ENCODE results near the gene HSF2BP.

DNA sequence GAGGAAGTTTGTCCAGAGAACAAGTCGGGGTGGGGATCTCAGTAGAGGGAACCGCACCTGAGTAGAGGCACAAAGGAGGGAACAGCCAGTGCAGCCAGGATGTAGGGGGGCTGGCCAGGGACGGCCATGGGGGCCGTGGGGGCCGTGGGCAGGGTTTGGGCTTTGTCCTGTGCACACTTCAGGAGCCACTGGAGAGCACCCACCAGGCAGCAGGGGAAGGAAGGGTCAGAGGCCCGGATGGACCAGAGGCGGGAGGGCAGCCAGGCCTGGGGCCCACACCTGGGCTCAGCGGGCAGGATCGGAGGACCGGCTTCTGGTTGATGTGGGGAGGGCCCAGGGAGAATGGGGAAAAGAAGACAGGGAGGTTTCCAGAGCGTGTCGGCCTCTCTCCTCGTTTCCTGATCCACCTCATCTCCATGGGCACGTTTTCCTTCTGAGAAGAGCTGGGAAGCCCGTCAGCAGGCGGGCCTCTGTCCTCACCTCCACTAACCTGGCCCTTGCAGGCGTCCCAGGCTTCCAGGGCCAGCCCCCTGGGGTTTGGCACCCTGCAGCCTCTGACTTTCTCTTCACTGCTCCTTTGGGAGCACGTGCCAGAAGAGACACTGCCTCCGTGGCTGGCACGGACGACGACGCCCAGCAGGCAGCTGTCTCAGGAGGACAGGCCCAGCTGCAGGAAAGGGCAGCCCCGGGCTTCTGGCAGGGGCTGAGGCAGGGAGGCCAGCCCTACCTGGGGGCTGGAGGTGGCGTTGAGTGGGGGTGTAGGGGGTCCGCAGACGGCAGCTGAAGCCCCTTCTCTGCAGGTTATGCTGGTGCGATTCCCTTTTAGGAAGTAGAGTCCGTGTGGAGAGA lies 42.9 kb upstream of the HSF2BP start:
- TF ChIP-seq, protein P1, sequence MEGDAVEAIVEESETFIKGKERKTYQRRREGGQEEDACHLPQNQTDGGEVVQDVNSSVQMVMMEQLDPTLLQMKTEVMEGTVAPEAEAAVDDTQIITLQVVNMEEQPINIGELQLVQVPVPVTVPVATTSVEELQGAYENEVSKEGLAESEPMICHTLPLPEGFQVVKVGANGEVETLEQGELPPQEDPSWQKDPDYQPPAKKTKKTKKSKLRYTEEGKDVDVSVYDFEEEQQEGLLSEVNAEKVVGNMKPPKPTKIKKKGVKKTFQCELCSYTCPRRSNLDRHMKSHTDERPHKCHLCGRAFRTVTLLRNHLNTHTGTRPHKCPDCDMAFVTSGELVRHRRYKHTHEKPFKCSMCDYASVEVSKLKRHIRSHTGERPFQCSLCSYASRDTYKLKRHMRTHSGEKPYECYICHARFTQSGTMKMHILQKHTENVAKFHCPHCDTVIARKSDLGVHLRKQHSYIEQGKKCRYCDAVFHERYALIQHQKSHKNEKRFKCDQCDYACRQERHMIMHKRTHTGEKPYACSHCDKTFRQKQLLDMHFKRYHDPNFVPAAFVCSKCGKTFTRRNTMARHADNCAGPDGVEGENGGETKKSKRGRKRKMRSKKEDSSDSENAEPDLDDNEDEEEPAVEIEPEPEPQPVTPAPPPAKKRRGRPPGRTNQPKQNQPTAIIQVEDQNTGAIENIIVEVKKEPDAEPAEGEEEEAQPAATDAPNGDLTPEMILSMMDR (IDR thresholded peaks at IDR 0.05) = no peak
- TF ChIP-seq POLR2A (IDR thresholded peaks at IDR 0.05) (no peak), EP300 (IDR thresholded peaks at IDR 0.05) (no peak), POLR2AphosphoS5 (IDR thresholded peaks at IDR 0.05) (no peak)

Measured in upper lobe of left lung (tissue), 4 donors.